ENCODE data around the gene BICRA. TPM values are rescaled to one million over a fixed set of nuclear protein-coding genes. Genes with fewer than 3 reads are reported as not detected.
A peak's percentile ranks its signal among the peaks of the same experiment; 100 is the strongest.

Gene BICRA
- total RNA-seq, 1 experiment from 2014 or later: 29.3 TPM

DNA sequence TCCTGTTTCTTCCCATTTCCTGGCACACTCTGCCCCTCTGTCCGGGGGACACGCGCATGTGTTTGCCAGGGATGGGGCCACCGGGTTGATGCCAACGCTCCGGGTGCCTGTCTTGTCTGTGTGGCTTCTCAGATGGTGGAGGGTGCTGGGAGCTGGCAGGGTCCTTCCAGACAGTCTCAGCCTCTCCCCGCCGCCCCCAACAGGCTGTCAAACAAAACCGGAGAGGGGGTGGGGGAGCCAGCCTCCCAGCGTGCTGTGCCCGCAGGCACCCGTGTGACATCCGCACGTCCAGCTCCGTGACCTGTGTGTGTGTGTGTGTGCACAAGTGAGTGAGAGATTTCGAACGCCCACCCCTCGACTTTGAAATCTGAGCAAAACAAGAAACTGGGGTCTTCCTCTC is 93.7 kb downstream of the BICRA start:
- Mint-ChIP-seq H3K27me3 (ENCODE audit: low read depth) (peaks cover 4% of the 10 kb centered on the region; the same call in 1 of the 2 replicates), H3K4me1 (peaks cover 2 to 6% of the 10 kb centered on the region in 2 experiments; a peak in 2 of 4 replicates), H3K9me3 (no peaks in the 10 kb centered on the region; a peak in 1 of 5 replicates), H3K4me3 (no peak overlapping the region), H3K27ac (peak overlapping the region in 1 of 3 experiments; percentile 29; a peak in 2 of 7 replicates), H3K36me3 (ENCODE audit: insufficient read depth in 1 of 3, low read depth in 3 of 3) (peaks cover 11 to 44% (median 39%) of the 10 kb centered on the region in 3 experiments; a peak in 6 of 7 replicates)
- H3T11ph ChIP-seq (ENCODE audit: low read length): no peak overlapping the region
- no peaks in the 10 kb centered on the region for H3K79me1 ChIP-seq (ENCODE audit: insufficient read depth, low read depth, low read length, poor library complexity, severe bottlenecking)
- no peak overlapping the region for H2BK12ac ChIP-seq (ENCODE audit: insufficient read length, low read depth, low read length)
- H3K4me2 ChIP-seq (ENCODE audit: insufficient read depth, insufficient read length, low read length): no peak overlapping the region
- H3K56ac ChIP-seq (ENCODE audit: insufficient read length, low read depth, low read length): no peak overlapping the region
- H4K8ac ChIP-seq (replicated peaks; ENCODE audit: insufficient read length, low read depth, low read length): no peak overlapping the region
- no peak overlapping the region for H2BK15ac ChIP-seq (ENCODE audit: low read depth, low read length)
- H3K79me2 ChIP-seq (ENCODE audit: insufficient read depth, low read length): no peaks in the 10 kb centered on the region
- DNase-seq: no peak
- WGBS (ENCODE audit: extremely low coverage, insufficient read length, low lambda C conversion rate): no CpG with 5 or more reads among the region's 18 CpGs
- H3K9ac ChIP-seq (ENCODE audit: extremely low read depth, insufficient read length, low read length): no peak overlapping the region
- H3K4ac ChIP-seq (ENCODE audit: low read depth, low read length): no peak overlapping the region
- H3K9me3 ChIP-seq (ENCODE audit: control insufficient read depth, low read depth, low read length): no peaks in the 10 kb centered on the region
- H2AFZ ChIP-seq (ENCODE audit: low read length): no peak overlapping the region
- TF ChIP-seq, protein P1, sequence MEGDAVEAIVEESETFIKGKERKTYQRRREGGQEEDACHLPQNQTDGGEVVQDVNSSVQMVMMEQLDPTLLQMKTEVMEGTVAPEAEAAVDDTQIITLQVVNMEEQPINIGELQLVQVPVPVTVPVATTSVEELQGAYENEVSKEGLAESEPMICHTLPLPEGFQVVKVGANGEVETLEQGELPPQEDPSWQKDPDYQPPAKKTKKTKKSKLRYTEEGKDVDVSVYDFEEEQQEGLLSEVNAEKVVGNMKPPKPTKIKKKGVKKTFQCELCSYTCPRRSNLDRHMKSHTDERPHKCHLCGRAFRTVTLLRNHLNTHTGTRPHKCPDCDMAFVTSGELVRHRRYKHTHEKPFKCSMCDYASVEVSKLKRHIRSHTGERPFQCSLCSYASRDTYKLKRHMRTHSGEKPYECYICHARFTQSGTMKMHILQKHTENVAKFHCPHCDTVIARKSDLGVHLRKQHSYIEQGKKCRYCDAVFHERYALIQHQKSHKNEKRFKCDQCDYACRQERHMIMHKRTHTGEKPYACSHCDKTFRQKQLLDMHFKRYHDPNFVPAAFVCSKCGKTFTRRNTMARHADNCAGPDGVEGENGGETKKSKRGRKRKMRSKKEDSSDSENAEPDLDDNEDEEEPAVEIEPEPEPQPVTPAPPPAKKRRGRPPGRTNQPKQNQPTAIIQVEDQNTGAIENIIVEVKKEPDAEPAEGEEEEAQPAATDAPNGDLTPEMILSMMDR (conservative IDR thresholded peaks at IDR 0.05): no peak
- H3K18ac ChIP-seq (ENCODE audit: insufficient read length, low read depth, low read length): no peak overlapping the region
- H3K14ac ChIP-seq (ENCODE audit: insufficient read depth, low read length): no peak overlapping the region
- no peak overlapping the region for H2BK5ac ChIP-seq (ENCODE audit: insufficient read length, low read length)
- H2BK20ac ChIP-seq (ENCODE audit: low read depth, low read length, poor library complexity, severe bottlenecking): no peak overlapping the region
- no peaks in the 10 kb centered on the region for H3K23me2 ChIP-seq (ENCODE audit: insufficient read length, low read depth, low read length, poor library complexity, severe bottlenecking)
- H3K23ac ChIP-seq (ENCODE audit: insufficient read length, low read depth, low read length): no peak overlapping the region
- H4K20me1 ChIP-seq (ENCODE audit: control insufficient read depth, insufficient read depth, insufficient read length): no peaks in the 10 kb centered on the region
- H2BK120ac ChIP-seq (ENCODE audit: low read depth, low read length, poor library complexity, severe bottlenecking): no peak overlapping the region
- H2AK5ac ChIP-seq (ENCODE audit: insufficient read length, low read length): no peak overlapping the region
- H4K91ac ChIP-seq (ENCODE audit: insufficient read length, low read depth, low read length): no peak overlapping the region
- H3K27me3 ChIP-seq (ENCODE audit: insufficient read depth, low read length): no peaks in the 10 kb centered on the region
- no peaks in the 10 kb centered on the region for H3K4me1 ChIP-seq (ENCODE audit: insufficient read depth, low read length)
- H3K27ac ChIP-seq (ENCODE audit: insufficient read length, low read depth, low read length): no peak overlapping the region
- no peak overlapping the region for H4K5ac ChIP-seq (ENCODE audit: insufficient read length, low read depth, low read length)

Data from H9 (cell line).